Osteoblast (primary cell): ENCODE measurements around the gene PPP1R12A. TPM values are rescaled to one million over a fixed set of nuclear protein-coding genes. Genes with fewer than 3 reads are reported as not detected.

Experiments used
- DNase-seq: peaks from one replicate; pipeline ENCODE4 v3.0.0; 2011; ENCODE audit warnings: low spot score, mixed read lengths; ENCODE audit not compliant: insufficient read length; ENCODE audit errors: missing footprints
- H2AFZ ChIP-seq: 2 replicates; pipeline ENCODE4 v1.6.0; 2011; ENCODE audit warnings: mild to moderate bottlenecking, low read length
- H3K27ac ChIP-seq: 2 replicates; pipeline ENCODE4 v1.5.1; 2011; ENCODE audit warnings: mild to moderate bottlenecking, low read depth, low read length, moderate library complexity
- H3K27me3 ChIP-seq: 2 replicates; pipeline ENCODE4 v1.6.0; 2012; ENCODE audit warnings: mild to moderate bottlenecking, control low read depth, inconsistent platforms, low read length, moderate library complexity; ENCODE audit not compliant: insufficient read depth
- H3K36me3 ChIP-seq: 2 replicates; pipeline ENCODE4 v1.5.1; 2011; ENCODE audit warnings: mild to moderate bottlenecking, low read length, control low read depth, moderate library complexity; ENCODE audit not compliant: insufficient read depth
- H3K4me1 ChIP-seq: 2 replicates; pipeline ENCODE4 v1.5.1; 2011; ENCODE audit warnings: mild to moderate bottlenecking, low read length, control low read depth, moderate library complexity; ENCODE audit not compliant: insufficient read depth
- H3K4me2 ChIP-seq: 2 replicates; pipeline ENCODE4 v1.6.0; 2011; ENCODE audit warnings: mild to moderate bottlenecking, low read length; ENCODE audit not compliant: insufficient read depth
- H3K4me3 ChIP-seq: fragments of 200-600 bp; sonication (generic); 3 replicates; pipeline ENCODE4 v1.5.1; 2012; ENCODE audit warnings: mild to moderate bottlenecking, low read length, inconsistent platforms; ENCODE audit not compliant: insufficient read depth
- H3K79me2 ChIP-seq: 2 replicates; pipeline ENCODE4 v1.6.0; 2012; ENCODE audit warnings: mild to moderate bottlenecking, low read length, control low read depth, inconsistent platforms; ENCODE audit not compliant: insufficient read depth
- H3K9me3 ChIP-seq: 2 replicates; pipeline ENCODE4 v1.5.1; 2011; ENCODE audit warnings: low read depth, low read length, control low read depth
- H4K20me1 ChIP-seq: 2 replicates; pipeline ENCODE4 v1.6.0; 2012; ENCODE audit warnings: mild to moderate bottlenecking, low read length, control low read depth; ENCODE audit not compliant: insufficient read depth
- CTCF ChIP-seq: IDR thresholded peaks from 2 replicates; pipeline ENCODE4 v1.5.1; 2011; ENCODE audit warnings: mild to moderate bottlenecking, low read depth, low read length, moderate library complexity; ENCODE audit errors: extremely low read depth
- total RNA-seq: library from RNA; depleted of rRNA; stranded (reverse); fragments of >200 nt; gene quantifications from 2 replicates; pipeline ENCODE4 v1.2.3, GENCODE V29; 2012

Gene PPP1R12A
- total RNA-seq, 1 donor, result 165 TPM

- H3K36me3 ChIP-seq, result peaks cover 21% of the 10 kb centered on the region
- peaks cover 12% of the 10 kb centered on the region for H3K4me1 ChIP-seq
- TF ChIP-seq CTCF, result no peak
- H4K20me1 ChIP-seq, result peaks cover 5% of the 10 kb centered on the region
- no peak overlapping the region for H3K4me2 ChIP-seq
- H3K9me3 ChIP-seq, result peaks cover 5% of the 10 kb centered on the region
- H3K79me2 ChIP-seq, result peaks cover 86% of the 10 kb centered on the region
- no peak overlapping the region for H2AFZ ChIP-seq
- H3K27ac ChIP-seq, result no peak overlapping the region
- H3K4me3 ChIP-seq, result no peak overlapping the region
- no peak for DNase-seq
- no peaks in the 10 kb centered on the region for H3K27me3 ChIP-seq
These were observed 92.3 kb downstream of the PPP1R12A start for GRCh38 chr12:79842630-79843029.

GRCh38 chr12:79841878-79842265 is 93.0 kb downstream of the PPP1R12A start:
- no peak for DNase-seq
- Histone ChIP-seq H3K79me2 (peaks cover 81% of the 10 kb centered on the region), H3K27me3 (no peaks in the 10 kb centered on the region), H3K4me1 (peaks cover 12% of the 10 kb centered on the region), H2AFZ (no peak overlapping the region), H3K4me3 (no peak overlapping the region), H4K20me1 (peaks cover 3% of the 10 kb centered on the region), H3K27ac (no peak overlapping the region), H3K4me2 (no peak overlapping the region), H3K9me3 (peaks cover 5% of the 10 kb centered on the region), H3K36me3 (peaks cover 23% of the 10 kb centered on the region)
- TF ChIP-seq CTCF, result no peak

GRCh38 chr12:79841248-79841877 is 93.5 kb downstream of the PPP1R12A start:
- no peak for TF ChIP-seq CTCF
- no peak overlapping the region for H3K4me2 ChIP-seq
- H3K9me3 ChIP-seq, result peaks cover 5% of the 10 kb centered on the region
- peaks cover 80% of the 10 kb centered on the region for H3K79me2 ChIP-seq
- peaks cover 12% of the 10 kb centered on the region for H3K4me1 ChIP-seq
- no peak overlapping the region for H3K27ac ChIP-seq
- no peak for DNase-seq
- H3K36me3 ChIP-seq, result peaks cover 23% of the 10 kb centered on the region
- H3K4me3 ChIP-seq, result no peak overlapping the region
- H2AFZ ChIP-seq, result no peak overlapping the region
- H4K20me1 ChIP-seq, result peaks cover 3% of the 10 kb centered on the region
- H3K27me3 ChIP-seq, result no peaks in the 10 kb centered on the region

GRCh38 chr12:79838359-79838758 is 96.5 kb downstream of the PPP1R12A start:
- Histone ChIP-seq H3K36me3 (peaks cover 19% of the 10 kb centered on the region), H3K4me2 (no peak overlapping the region), H3K79me2 (peaks cover 91% of the 10 kb centered on the region), H2AFZ (no peak overlapping the region), H3K27ac (no peak overlapping the region), H3K4me3 (no peak overlapping the region), H3K4me1 (no peaks in the 10 kb centered on the region), H4K20me1 (peaks cover 9% of the 10 kb centered on the region), H3K9me3 (peaks cover 5% of the 10 kb centered on the region), H3K27me3 (no peaks in the 10 kb centered on the region)
- DNase-seq, result no peak
- no peak for TF ChIP-seq CTCF
